ENCODE data around the gene CCPG1.

GRCh38 chr15:55401786-55402246 is 6.3 kb downstream of the CCPG1 start:
- TF ChIP-seq CTCF (IDR thresholded peaks at IDR 0.05) (no peak), EP300 (IDR thresholded peaks at IDR 0.05) (no peak), POLR2A (IDR thresholded peaks at IDR 0.05; ENCODE audit: low read depth) (no peak), POLR2AphosphoS5 (IDR thresholded peaks at IDR 0.05) (no peak)

All from esophagus muscularis mucosa (tissue), 4 donors.